Stimulated activated CD4-positive, alpha-beta T cell treated with anti-CD3 and anti-CD28 coated beads, Interleukin-12 subunit alpha, Interleukin-12 subunit beta, amount 100 ng/mL, for 48 hours (primary cell): ENCODE results near the gene UHRF1.
A peak's percentile ranks its signal among the peaks of the same experiment; 100 is the strongest.
"Not testable (repeated sequence)": the region's sequence is repeated elsewhere in the genome, so short reads cannot be mapped to it uniquely, and the experiment has no call there.

Source experiments
- DNase-seq, 3 donors: peaks; one replicate each; pipeline ENCODE4 v3.0.0-alpha.2; 2020; ENCODE audit warnings: low read depth in 2 of 3, low spot score in 1 of 3

The UHRF1 gene

DNA sequence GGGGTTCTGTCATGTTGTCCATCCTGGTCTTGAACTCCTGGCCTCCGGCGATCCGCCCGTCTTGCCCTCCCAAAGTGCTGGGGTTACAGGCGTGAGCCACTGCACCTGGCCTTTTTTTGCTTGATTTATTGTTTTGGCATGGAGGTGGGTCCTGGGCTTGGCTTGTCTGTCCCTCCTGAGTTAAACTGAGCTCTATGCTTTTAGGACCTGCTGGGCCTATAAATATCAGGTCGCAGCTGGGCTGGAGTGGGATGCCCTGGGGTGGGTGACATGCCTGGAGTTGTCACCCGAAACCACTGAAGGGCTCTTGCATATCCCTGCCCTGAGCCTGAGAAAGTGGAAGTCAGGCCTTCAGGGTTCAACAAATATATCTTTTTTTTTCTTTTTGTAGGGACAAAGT, 12.2 kb upstream of the UHRF1 start:
- no peak for DNase-seq

DNA sequence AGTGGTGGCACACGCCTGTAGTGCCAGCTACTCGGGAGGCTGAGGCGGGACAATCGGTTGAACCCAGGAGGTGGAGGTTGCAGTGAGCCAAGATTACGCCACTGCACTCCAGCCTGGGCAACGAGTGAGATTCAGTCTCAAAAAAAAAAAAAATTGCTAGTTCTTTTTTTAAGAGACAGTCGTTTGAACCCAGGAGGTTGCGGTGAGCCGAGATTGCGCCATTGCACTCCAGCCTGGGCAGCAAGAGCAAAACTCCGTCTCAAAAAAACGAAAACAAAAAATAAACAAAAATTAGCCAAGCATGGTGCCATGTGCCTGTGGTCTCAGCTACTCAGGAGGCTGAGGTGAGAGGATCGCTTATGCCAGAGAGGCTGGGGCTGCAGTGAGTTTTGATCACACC, 8.4 kb upstream of the UHRF1 start:
- DNase-seq: not testable (repeated sequence)

GRCh38 chr19:4902796-4903195, 6.5 kb upstream of the UHRF1 start, which contains the start of gene ARRDC5:
ARRDC5 (minus strand) TSS chr19:4902896; CDS start chr19:4902825, 71 bp downstream.
- DNase-seq: no peak

- DNase-seq: no peak
Observed at GRCh38 chr19:4904481-4904880, 4.8 kb upstream of the UHRF1 start.

- DNase-seq: no peak
Observed at GRCh38 chr19:4906963-4907362, 2.3 kb upstream of the UHRF1 start.

DNA sequence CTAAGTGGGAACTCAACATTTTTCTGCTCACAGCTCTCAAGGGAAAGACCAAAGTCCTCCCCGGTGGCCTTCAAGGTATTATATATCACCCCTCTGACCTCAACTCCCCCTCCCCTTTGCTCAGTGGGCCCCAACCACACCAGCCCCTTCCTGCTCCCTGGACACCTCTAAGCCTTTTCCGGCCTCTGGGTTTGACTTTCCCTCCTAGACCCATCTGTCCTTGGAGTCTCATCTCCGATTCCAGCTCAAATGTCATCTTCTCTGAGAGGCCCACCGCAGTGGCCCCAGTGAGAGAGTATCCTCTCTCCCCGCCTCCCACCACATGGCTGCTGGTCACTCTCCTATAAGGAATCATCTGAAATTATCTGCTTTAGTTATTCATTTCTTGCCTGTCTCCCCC, 941 bp upstream of the UHRF1 start:
- DNase-seq: no peak

GRCh38 chr19:4908781-4909155, 533 bp upstream of the UHRF1 start:
- no peak for DNase-seq

DNA sequence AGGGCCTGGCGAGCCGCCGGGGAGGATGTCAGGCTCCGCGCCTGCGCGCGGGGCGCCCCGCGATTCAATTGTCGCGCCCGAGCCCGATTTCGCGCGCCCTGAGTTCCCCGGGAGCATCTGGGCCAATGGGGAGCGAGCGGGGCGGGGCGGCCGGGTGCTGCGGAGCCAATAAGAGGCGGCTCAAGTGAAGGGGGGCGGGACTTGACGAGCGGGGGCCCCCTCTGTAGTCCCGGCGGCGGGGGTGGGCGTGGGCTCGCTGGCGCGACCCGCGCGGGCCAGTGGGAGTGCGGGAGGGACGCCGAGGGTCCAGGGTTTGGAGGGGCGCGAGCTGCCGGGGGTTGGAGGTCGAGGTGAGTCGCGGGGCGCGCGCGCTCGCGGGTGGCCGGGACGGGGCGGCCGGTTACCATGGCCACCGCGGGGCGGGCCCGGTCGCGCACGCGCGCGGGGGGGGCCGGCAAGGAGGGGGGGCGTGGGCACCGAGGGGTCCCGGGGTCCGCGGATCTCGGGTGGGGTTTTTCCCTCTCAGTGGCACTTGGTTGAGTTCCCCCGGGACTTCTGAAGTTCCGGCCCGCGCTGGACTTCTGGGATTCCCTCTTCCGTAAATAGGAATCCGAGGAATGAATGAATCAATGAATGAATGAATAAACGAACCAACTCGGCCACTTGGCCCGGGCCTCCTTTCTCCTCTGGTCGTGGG, 744 bp downstream of the UHRF1 start:
- DNase-seq: peak; percentile 88 to 97 (median 90)

- no peak for DNase-seq
Observed at GRCh38 chr19:4910594-4911281, 1.4 kb downstream of the UHRF1 start.

- no peak for DNase-seq
Observed at GRCh38 chr19:4911314-4911713, 2.0 kb downstream of the UHRF1 start.

DNA sequence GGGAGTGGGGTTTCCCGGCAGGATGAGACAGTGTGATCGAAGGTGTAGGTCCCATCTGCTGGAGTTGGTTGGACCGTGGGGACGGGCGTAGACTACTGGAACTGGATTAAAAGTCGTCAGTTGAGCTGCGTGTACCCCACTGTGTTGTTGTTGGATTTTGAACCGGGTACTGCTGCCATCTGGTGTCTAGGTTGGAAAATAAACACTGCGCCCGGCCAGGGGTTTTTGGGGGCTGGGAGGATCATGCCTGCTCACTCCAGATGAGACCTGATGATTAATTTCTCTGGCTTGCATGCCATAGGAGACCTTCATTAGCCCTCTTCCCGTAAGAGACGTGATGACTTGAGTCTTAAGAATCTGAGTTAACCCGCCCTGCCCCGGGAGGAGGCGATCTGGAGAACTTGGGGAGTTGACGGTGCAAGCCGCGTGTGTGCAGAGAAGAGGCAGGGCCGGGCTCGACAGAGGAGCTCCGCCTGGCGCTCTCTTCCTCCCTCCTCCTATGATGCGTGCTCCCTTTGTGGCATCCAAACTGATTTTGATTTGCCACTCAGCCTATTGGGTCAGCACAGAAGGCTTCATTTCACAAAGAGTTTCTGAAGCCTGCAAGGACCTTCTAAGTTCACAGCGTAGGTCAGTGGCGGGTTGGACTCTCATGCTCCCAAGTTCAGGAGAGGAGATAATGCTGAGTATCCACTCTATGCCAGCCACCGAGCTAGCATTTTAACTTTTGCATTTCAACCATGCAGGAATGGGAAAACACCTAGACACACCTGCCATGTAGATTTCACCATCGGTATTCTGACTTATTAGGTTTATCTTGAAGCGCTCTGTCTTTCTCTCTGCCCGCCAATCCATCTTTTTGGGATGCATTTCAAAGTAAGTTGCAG, 2.7 kb downstream of the UHRF1 start:
- DNase-seq: peak; percentile 58 to 78 (median 78)

- DNase-seq: no peak
Observed at GRCh38 chr19:4913996-4914735, 4.9 kb downstream of the UHRF1 start.

GRCh38 chr19:4914736-4915501, 5.6 kb downstream of the UHRF1 start:
- DNase-seq: peak in 2 of 3 donors; percentile 58 to 64

GRCh38 chr19:4916292-4917082, 7.2 kb downstream of the UHRF1 start:
- no peak for DNase-seq

- DNase-seq: no peak
Observed at GRCh38 chr19:4922530-4923275, 13.4 kb downstream of the UHRF1 start.

GRCh38 chr19:4923276-4923747, 14.0 kb downstream of the UHRF1 start:
- DNase-seq: no peak

- DNase-seq: no peak
Observed at GRCh38 chr19:4929186-4929585, 19.9 kb downstream of the UHRF1 start.

DNA sequence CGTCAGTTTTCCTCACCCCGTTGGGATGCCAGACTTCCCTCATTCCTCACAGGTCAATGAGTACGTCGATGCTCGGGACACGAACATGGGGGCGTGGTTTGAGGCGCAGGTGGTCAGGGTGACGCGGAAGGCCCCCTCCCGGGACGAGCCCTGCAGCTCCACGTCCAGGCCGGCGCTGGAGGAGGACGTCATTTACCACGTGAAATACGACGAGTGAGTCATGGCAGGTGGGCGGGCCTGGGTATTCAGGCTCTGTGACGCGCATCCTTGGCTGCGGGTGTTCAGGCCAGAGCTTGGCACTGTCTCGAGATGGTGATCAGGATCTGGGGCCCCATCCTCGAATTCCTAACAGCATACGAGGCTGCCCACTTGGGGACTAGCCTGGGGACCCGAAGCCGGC, 21.4 kb downstream of the UHRF1 start:
- no peak for DNase-seq

- no peak for DNase-seq
Observed at GRCh38 chr19:4932711-4933110, 23.4 kb downstream of the UHRF1 start.
